8988T (cell line): ENCODE measurements around the gene CFAP54.

Experiments
- DNase-seq: peaks from one replicate; pipeline ENCODE4 v3.0.0; 2011

Gene CFAP54

GRCh38 chr12:96769400-96769799 is 280.0 kb downstream of the CFAP54 start:
- DNase-seq, result no peak

- no peak for DNase-seq
Observed at GRCh38 chr12:96770219-96771102, 281.1 kb downstream of the CFAP54 start.

- DNase-seq, result no peak
Observed at GRCh38 chr12:96773031-96773430, 283.7 kb downstream of the CFAP54 start.

GRCh38 chr12:96774496-96775256 is 285.3 kb downstream of the CFAP54 start:
- no peak for DNase-seq

GRCh38 chr12:96776908-96777307 is 287.5 kb downstream of the CFAP54 start:
- DNase-seq, result no peak

- DNase-seq, result no peak
Observed at GRCh38 chr12:96780330-96780729, 291.0 kb downstream of the CFAP54 start.

GRCh38 chr12:96786791-96787190 is 297.4 kb downstream of the CFAP54 start:
- no peak for DNase-seq

- DNase-seq, result no peak
Observed at GRCh38 chr12:96803969-96804368, 314.6 kb downstream of the CFAP54 start.

GRCh38 chr12:96806272-96806671 is 316.9 kb downstream of the CFAP54 start:
- DNase-seq, result no peak

- no peak for DNase-seq
Observed at GRCh38 chr12:96807741-96808140, 318.4 kb downstream of the CFAP54 start.

GRCh38 chr12:96808587-96808986 is 319.2 kb downstream of the CFAP54 start:
- no peak for DNase-seq

- DNase-seq, result no peak
Observed at GRCh38 chr12:96809522-96809921, 320.1 kb downstream of the CFAP54 start.

GRCh38 chr12:96810057-96810456 is 320.7 kb downstream of the CFAP54 start:
- DNase-seq, result no peak

- DNase-seq, result no peak
Observed at GRCh38 chr12:96810477-96810876, 321.1 kb downstream of the CFAP54 start.

GRCh38 chr12:96811083-96811482 is 321.7 kb downstream of the CFAP54 start:
- DNase-seq, result no peak

GRCh38 chr12:96812153-96812552 is 322.8 kb downstream of the CFAP54 start:
- no peak for DNase-seq

GRCh38 chr12:96814200-96814599 is 324.8 kb downstream of the CFAP54 start:
- DNase-seq, result no peak

GRCh38 chr12:96821592-96821991 is 332.2 kb downstream of the CFAP54 start:
- DNase-seq, result no peak

GRCh38 chr12:96822641-96823040 is 333.3 kb downstream of the CFAP54 start:
- no peak for DNase-seq

- DNase-seq, result no peak
Observed at GRCh38 chr12:96824074-96824837, 334.9 kb downstream of the CFAP54 start.

GRCh38 chr12:96824838-96825236 is 335.5 kb downstream of the CFAP54 start:
- DNase-seq, result no peak

GRCh38 chr12:96828169-96828789 is 338.9 kb downstream of the CFAP54 start:
- DNase-seq, result no peak

- DNase-seq, result no peak
Observed at GRCh38 chr12:96829354-96829753, 340.0 kb downstream of the CFAP54 start.
